Measurements from ENCODE around the gene HMCES.

HMCES gene

GRCh38 chr3:129349791-129350190 lies 71.1 kb downstream of the HMCES start:
- no peak for DNase-seq

GRCh38 chr3:129352045-129352444 lies 73.4 kb downstream of the HMCES start:
- no peak for DNase-seq

DNA sequence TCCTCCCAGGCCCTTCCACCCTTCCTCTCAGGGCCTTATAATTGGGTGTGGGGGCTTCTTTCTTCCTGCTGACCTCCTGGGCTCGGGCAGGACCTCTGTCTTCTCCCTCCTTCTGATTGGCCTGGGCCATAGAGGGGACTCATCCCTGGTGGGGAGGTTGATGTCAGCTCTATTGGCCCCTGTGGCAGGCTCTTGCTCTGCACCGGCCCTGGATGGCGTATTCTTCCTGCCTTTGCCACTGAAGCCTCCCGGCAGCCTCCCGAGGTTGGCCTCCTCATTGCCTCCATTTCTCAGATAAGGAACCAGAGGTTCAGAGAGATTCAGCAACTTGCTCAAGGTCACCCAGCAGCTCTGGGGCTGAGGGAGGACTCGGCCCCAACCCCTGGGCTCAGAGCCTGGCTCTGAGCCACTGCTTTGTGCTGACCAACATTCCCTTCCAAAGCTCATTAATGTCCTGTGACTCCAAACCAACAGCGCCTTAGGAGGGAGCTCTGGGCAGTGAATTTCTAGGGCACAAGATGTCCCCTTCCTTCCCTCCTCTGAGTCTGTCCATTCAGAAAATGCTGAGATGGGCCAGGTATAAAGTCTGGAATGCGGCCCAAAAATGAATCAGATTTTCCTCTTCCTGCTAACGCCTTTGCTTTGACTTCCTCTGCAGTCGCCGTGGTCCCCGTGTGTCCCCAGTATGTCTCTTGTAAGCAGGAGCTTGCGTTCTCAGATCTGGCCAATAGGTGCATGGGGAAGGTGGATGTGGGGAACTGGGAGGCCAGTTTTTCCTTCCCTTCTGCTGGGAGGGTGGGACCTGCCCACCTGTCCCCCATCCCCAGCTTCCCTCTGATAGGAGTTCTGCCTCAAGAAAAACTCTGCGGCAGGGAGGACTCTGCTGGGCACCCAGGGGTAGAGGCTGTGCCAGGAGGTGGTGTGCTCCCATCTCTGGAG lies 74.2 kb downstream of the HMCES start:
- no peak for DNase-seq

- no peak for DNase-seq
Measured at GRCh38 chr3:129353589-129353941, 74.9 kb downstream of the HMCES start.

Data from NCI-H1105 treated with DMSO at 0.1 percent for 48 hours (cell line).